H1 (cell line): ENCODE measurements around the gene CHD6. TPM values are rescaled to one million over a fixed set of nuclear protein-coding genes. Genes with fewer than 3 reads are reported as not detected.

ENCODE experiments used
- CTCF ChIA-PET: fragments of 300-600 bp; sonication (Branson Sonifier 250); formaldehyde crosslinking; loops from one replicate; lab custom pipeline; 2021; ENCODE audit not compliant: partially characterized antibody; lab: Charles Lee
- POLR2A ChIA-PET: fragments of 300-600 bp; sonication (Branson Sonifier 250); formaldehyde crosslinking; loops from one replicate; lab custom pipeline; 2021; ENCODE audit warnings: inconsistent platforms; ENCODE audit not compliant: partially characterized antibody; lab: Charles Lee
- DNase-seq, 2 experiments: peaks; one replicate each; pipeline versions ENCODE4 v3.0.0 to v3.0.0-alpha.2; 2010 to 2022; ENCODE audit warnings: low spot score in 2 of 2, low read depth in 1 of 2, mixed read lengths in 1 of 2
- FAIRE-seq: peaks from 2 replicates; lab custom pipeline; 2011; peaks lifted over from hg19 to GRCh38; lab: Jason Lieb, UNC
- H2AFZ ChIP-seq: 2 replicates; pipeline ENCODE4 v1.8.1; 2012; ENCODE audit warnings: low read length, inconsistent platforms
- H2AK5ac ChIP-seq: 2 replicates; pipeline ENCODE4 v1.6.1; 2013; ENCODE audit warnings: low read depth, low read length
- H2BK120ac ChIP-seq: replicated peaks from 2 replicates; pipeline ENCODE3; 2013; ENCODE audit warnings: low read depth, low read length, inconsistent platforms
- H2BK12ac ChIP-seq: 2 replicates; pipeline ENCODE4 v1.6.1; 2013; ENCODE audit warnings: low read depth, low read length
- H2BK15ac ChIP-seq: 2 replicates; pipeline ENCODE4 v1.6.1; 2013; ENCODE audit warnings: low read length
- H2BK20ac ChIP-seq: 2 replicates; pipeline ENCODE4 v1.6.1; 2013; ENCODE audit warnings: low read length
- H2BK5ac ChIP-seq: 2 replicates; pipeline ENCODE4 v1.6.1; 2013; ENCODE audit warnings: low read depth, low read length
- H3K14ac ChIP-seq: 2 replicates; pipeline ENCODE4 v1.6.1; 2013; ENCODE audit warnings: inconsistent platforms; ENCODE audit not compliant: insufficient read length
- H3K18ac ChIP-seq: 2 replicates; pipeline ENCODE4 v1.6.1; 2013; ENCODE audit warnings: low read length; ENCODE audit errors: extremely low read depth
- H3K23ac ChIP-seq: 2 replicates; pipeline ENCODE4 v1.6.1; 2013; ENCODE audit warnings: inconsistent platforms; ENCODE audit not compliant: insufficient read length
- H3K23me2 ChIP-seq: 2 replicates; pipeline ENCODE4 v1.6.1; 2013; ENCODE audit warnings: low read depth, low read length
- H3K27ac ChIP-seq: 2 replicates; pipeline ENCODE4 v1.6.1; 2011; ENCODE audit warnings: low read depth, low read length, inconsistent platforms
- H3K27me3 ChIP-seq, 4 experiments: replicated peaks in 1 of 4; 1 replicate in 1 of 4; 2 replicates in 3 of 4; pipeline versions ENCODE4 v1.6.1 to v1.8.1; 2011 to 2013; ENCODE audit warnings: low read length in 3 of 4, mild to moderate bottlenecking in 3 of 4, inconsistent platforms in 2 of 4, mixed read lengths in 2 of 4, moderate library complexity in 1 of 4; ENCODE audit not compliant: control insufficient read depth in 3 of 4, insufficient read depth in 3 of 4; ENCODE audit errors: extremely low read depth in 1 of 4
- H3K36me3 ChIP-seq, 4 experiments: 2 replicates each; pipeline versions ENCODE4 v1.6.1 to v1.8.1; 2011 to 2013; ENCODE audit warnings: mild to moderate bottlenecking in 4 of 4, low read length in 3 of 4, moderate library complexity in 2 of 4, control low read depth in 1 of 4, inconsistent platforms in 1 of 4; ENCODE audit not compliant: insufficient read depth in 4 of 4, control insufficient read depth in 2 of 4
- H3K4ac ChIP-seq: replicated peaks from 2 replicates; pipeline ENCODE3; 2013; ENCODE audit warnings: low read length, low read depth, mixed read lengths, inconsistent platforms; ENCODE audit not compliant: insufficient read length
- H3K4me1 ChIP-seq, 4 experiments: replicated peaks in 1 of 4; 1 replicate in 1 of 4; 2 replicates in 3 of 4; pipeline versions ENCODE4 v1.6.1 to v1.8.1; 2011 to 2013; ENCODE audit warnings: low read length in 3 of 4, inconsistent platforms in 2 of 4, mixed read lengths in 1 of 4; ENCODE audit not compliant: insufficient read depth in 4 of 4, control insufficient read depth in 3 of 4
- H3K4me2 ChIP-seq, 2 experiments: 2 replicates each; pipeline versions ENCODE4 v1.6.1 to v1.8.1; 2011 to 2013; ENCODE audit warnings: low read depth in 2 of 2, low read length in 2 of 2, control low read depth in 1 of 2, inconsistent platforms in 1 of 2, mild to moderate bottlenecking in 1 of 2; ENCODE audit not compliant: insufficient read depth in 1 of 2
- H3K4me3 ChIP-seq, 4 experiments: fragments of 200-600, 300-600 bp in 1 of 4; sonication (generic), shearing (Covaris generic), sonication (Bioruptor Twin) in 1 of 4; 2 replicates each; pipeline versions ENCODE4 v1.5.1 to v1.8.1; 2011 to 2016; ENCODE audit warnings: low read length in 4 of 4, low read depth in 3 of 4, control low read depth in 2 of 4, inconsistent platforms in 2 of 4, mild to moderate bottlenecking in 2 of 4, mixed read lengths in 1 of 4, moderate library complexity in 1 of 4; ENCODE audit not compliant: insufficient read depth in 2 of 4; ENCODE audit errors: extremely low read depth in 1 of 4
- H3K56ac ChIP-seq: replicated peaks from 2 replicates; pipeline ENCODE3; 2013; ENCODE audit warnings: low read depth, mild to moderate bottlenecking, mixed read lengths, low read length, inconsistent platforms; ENCODE audit not compliant: insufficient read length
- H3K79me1 ChIP-seq: 2 replicates; pipeline ENCODE4 v1.6.1; 2013; ENCODE audit warnings: low read depth, low read length, control low read depth
- H3K79me2 ChIP-seq, 2 experiments: 2 replicates each; pipeline versions ENCODE4 v1.6.1 to v1.8.1; 2012 to 2013; ENCODE audit warnings: low read length in 2 of 2, mild to moderate bottlenecking in 2 of 2, inconsistent platforms in 1 of 2; ENCODE audit not compliant: insufficient read depth in 2 of 2, control insufficient read depth in 1 of 2
- H3K9ac ChIP-seq, 4 experiments: replicated peaks in 1 of 4; 1 replicate in 1 of 4; 2 replicates in 3 of 4; pipeline versions ENCODE4 v1.6.1 to v1.8.1; 2011 to 2013; ENCODE audit warnings: low read depth in 3 of 4, low read length in 3 of 4, control low read depth in 2 of 4, mild to moderate bottlenecking in 2 of 4, moderate library complexity in 2 of 4, inconsistent platforms in 1 of 4; ENCODE audit errors: extremely low read depth in 1 of 4
- H3K9me3 ChIP-seq, 2 experiments: 2 replicates each; pipeline versions ENCODE4 v1.6.1 to v1.8.1; 2012 to 2013; ENCODE audit warnings: mild to moderate bottlenecking in 2 of 2, moderate library complexity in 2 of 2, control low read depth in 1 of 2, inconsistent platforms in 1 of 2, low read depth in 1 of 2, low read length in 1 of 2, mixed read lengths in 1 of 2; ENCODE audit not compliant: insufficient read depth in 2 of 2
- H4K20me1 ChIP-seq, 2 experiments: replicated peaks in 1 of 2; 2 replicates each; pipeline versions ENCODE3 to v1.8.1; 2011 to 2013; ENCODE audit warnings: inconsistent platforms in 2 of 2, low read length in 2 of 2, mild to moderate bottlenecking in 1 of 2; ENCODE audit not compliant: insufficient read depth in 2 of 2, control insufficient read depth in 1 of 2
- H4K5ac ChIP-seq: 2 replicates; pipeline ENCODE4 v1.6.1; 2013; ENCODE audit warnings: low read length, low read depth, mixed read lengths, inconsistent platforms; ENCODE audit not compliant: insufficient read length
- H4K8ac ChIP-seq: 2 replicates; pipeline ENCODE4 v1.8.0; 2013; ENCODE audit warnings: mild to moderate bottlenecking, moderate library complexity, low read length, inconsistent platforms; ENCODE audit not compliant: insufficient read depth; ENCODE audit errors: extremely low read depth
- H4K91ac ChIP-seq: replicated peaks from 2 replicates; pipeline ENCODE3; 2013; ENCODE audit warnings: low read length, mixed read lengths, inconsistent platforms; ENCODE audit not compliant: insufficient read length
- ASH2L ChIP-seq: fragments of 200-600, 300-600 bp; sonication (generic); IDR thresholded peaks from one replicate; pipeline ENCODE4 v1.7.1; 2017; ENCODE audit warnings: low read length
- BCL11A ChIP-seq, 2 experiments: IDR thresholded peaks; one replicate each; pipeline ENCODE4 v1.6.1; 2011; ENCODE audit warnings: low read depth in 2 of 2, low read length in 2 of 2, mild to moderate bottlenecking in 2 of 2
- BRCA1 ChIP-seq: IDR thresholded peaks from 2 replicates; pipeline ENCODE4 v1.6.1; 2012; ENCODE audit warnings: low read depth, low read length, improper control_type of control experiment
- HDAC2 ChIP-seq, 2 experiments: fragments of 300-600 bp in 1 of 2; sonication (generic) in 1 of 2; IDR thresholded peaks; 2 replicates each; pipeline ENCODE4 v1.6.1; 2011 to 2012; ENCODE audit warnings: low read depth in 2 of 2, low read length in 2 of 2, mild to moderate bottlenecking in 2 of 2, moderate library complexity in 2 of 2, borderline replicate concordance in 1 of 2, inconsistent platforms in 1 of 2
- JUND ChIP-seq: IDR thresholded peaks from 2 replicates; pipeline ENCODE4 v1.6.1; 2011; ENCODE audit warnings: mild to moderate bottlenecking, improper control_type of control experiment, low read length
- NRF1 ChIP-seq: IDR thresholded peaks from 2 replicates; pipeline ENCODE4 v1.6.1; 2011; ENCODE audit warnings: mild to moderate bottlenecking, low read depth, low read length, improper control_type of control experiment
- SIRT6 ChIP-seq: IDR thresholded peaks from one replicate; pipeline ENCODE4 v1.7.1; 2012; ENCODE audit warnings: low read length, inconsistent platforms
- SP2 ChIP-seq: IDR thresholded peaks from 2 replicates; pipeline ENCODE4 v1.6.1; 2012; ENCODE audit warnings: mild to moderate bottlenecking, low read length, inconsistent platforms
- TCF12 ChIP-seq: IDR thresholded peaks from 2 replicates; pipeline ENCODE4 v1.6.1; 2011; ENCODE audit warnings: low read depth, mild to moderate bottlenecking, low read length
- USF2 ChIP-seq: IDR thresholded peaks from 2 replicates; pipeline ENCODE4 v1.6.1; 2011; ENCODE audit warnings: low read length, improper control_type of control experiment
- WGBS, 2 experiments: shearing (Covaris generic) in 1 of 2; methylation state at CpG; one replicate each; pipeline versions ENCODE4 v1.1.6 to v1.1.7; 2013 to 2015; ENCODE audit warnings: low lambda C conversion rate in 2 of 2, mixed read lengths in 2 of 2, inconsistent platforms in 1 of 2, low coverage in 1 of 2, missing lambda C conversion rate in 1 of 2; ENCODE audit not compliant: insufficient replicate concordance in 2 of 2, insufficient coverage in 1 of 2, insufficient read length in 1 of 2; ENCODE audit errors: extremely low coverage in 1 of 2, missing lambda C conversion rate in 1 of 2; 5-methylcytosine and 5-hydroxymethylcytosine counted together
- polyA plus RNA-seq, 7 experiments: library from polyadenylated mRNA; depleted of rRNA in 3 of 7; stranded (reverse) in 5 of 7; unstranded in 2 of 7; fragments of >200 nt in 5 of 7; fragments of 200-250 nt in 2 of 7; gene quantifications; 1 replicate in 5 of 7; 2 replicates in 1 of 7; 4 replicates in 1 of 7; pipeline versions ENCODE4 v1.2.1 to v1.2.3, GENCODE V29; 2011 to 2013; ENCODE audit warnings: missing spikeins in 2 of 7, mixed read lengths in 2 of 7
- total RNA-seq: library from RNA; stranded (reverse); fragmentation: NEBNext Ultra II Directional; extraction: Animal tissue kit (Norgen Biotek cat#: 25700); gene quantifications from 2 replicates; pipeline ENCODE4 v1.2.1, GENCODE V29; 2021

CHD6 gene
- total and polyA plus RNA-seq, 2 of the 8 experiments (the other 6 are each of a cell fraction or from before 2014, with no cell fraction given): 11.1 to 62.9 TPM

DNA sequence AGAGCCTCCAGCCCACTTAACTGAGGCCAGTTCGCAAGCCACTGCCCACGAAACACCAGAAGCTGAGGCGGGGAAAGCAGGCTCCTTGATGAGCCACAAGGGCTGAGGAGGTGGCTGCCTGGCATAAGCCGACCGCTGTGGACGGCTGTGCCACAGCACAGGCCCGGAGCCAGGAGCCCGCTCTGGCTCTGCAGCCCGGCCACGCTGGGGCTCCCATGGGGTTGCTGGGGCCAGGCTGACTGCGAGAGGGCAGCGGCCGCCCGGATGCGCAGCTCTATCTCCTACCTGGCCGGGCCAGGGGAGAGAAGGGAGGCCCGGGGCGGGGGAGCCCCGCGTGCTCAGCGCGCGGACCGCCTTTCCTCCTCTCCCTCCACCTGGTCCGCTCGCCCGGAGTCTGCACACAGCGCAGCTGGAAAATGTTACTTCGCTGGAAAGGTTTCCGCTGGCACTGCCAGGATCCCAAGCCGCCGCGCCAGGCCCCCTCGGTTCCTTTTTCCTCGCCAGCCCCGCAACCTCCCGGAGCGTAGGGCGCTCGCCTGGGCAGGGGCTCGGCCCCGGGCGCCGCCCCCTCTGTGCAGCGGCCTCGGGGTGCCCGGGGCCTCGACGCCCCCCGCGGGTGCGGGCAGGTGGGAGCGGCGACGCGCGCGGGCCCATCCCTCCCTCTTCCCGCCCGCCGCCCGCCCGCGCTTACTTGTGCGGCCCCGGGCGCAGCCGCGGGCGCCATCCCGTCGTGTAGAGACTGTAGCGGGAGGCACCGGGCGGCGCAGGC, 252.2 kb downstream of the CHD6 start:
- peaks cover 2 to 8% of the 10 kb centered on the region in 2 experiments for H4K20me1 ChIP-seq
- no peak overlapping the region for H4K91ac ChIP-seq
- no peak overlapping the region for H2BK15ac ChIP-seq
- H2BK20ac ChIP-seq: no peak overlapping the region
- H3K79me2 ChIP-seq: no peaks in the 10 kb centered on the region
- H3K27me3 ChIP-seq: peaks cover 18 to 40% (median 36%) of the 10 kb centered on the region in 4 experiments
- no peak overlapping the region for H3K23ac ChIP-seq
- peak overlapping the region in 1 of 4 experiments; percentile 68; a peak in 1 of 7 replicates for H3K9ac ChIP-seq
- ChIA-PET CTCF (interaction anchor here (0.6 to 1.7 kb wide), 8 partner anchors 9 to 208 kb away, joined by 3 to 6 read pairs (median 4); no protein-coding TSS in a partner anchor), POLR2A (interaction anchor here (0.7 to 1.2 kb wide), 2 partner anchors 11 to 22 kb away, joined by 3 read pairs; no protein-coding TSS in a partner anchor)
- H2AK5ac ChIP-seq: no peak overlapping the region
- no peak overlapping the region for H2BK12ac ChIP-seq
- H2BK120ac ChIP-seq: no peak overlapping the region
- peak overlapping the region; percentile 63 to 98 for H3K4me2 ChIP-seq
- H4K5ac ChIP-seq: no peak overlapping the region
- H3K14ac ChIP-seq: no peak overlapping the region
- H3K18ac ChIP-seq: peak overlapping the region; percentile 32; the same call in 1 of the 2 replicates
- no peak overlapping the region for H3K4ac ChIP-seq
- WGBS, 2 experiments: 13% methylated on average over 32 of the region's 76 CpGs; no CpG with 5 or more reads in 1 of the 2 experiments
- H3K36me3 ChIP-seq: no peaks in the 10 kb centered on the region
- H3K9me3 ChIP-seq: peaks cover 1 to 2% of the 10 kb centered on the region in 2 experiments; a peak in 2 of 4 replicates
- FAIRE-seq: no peak
- no peak overlapping the region for H3K27ac ChIP-seq
- peaks cover 0 to 2% (median 0%) of the 10 kb centered on the region in 4 experiments; a peak in 3 of 7 replicates for H3K4me1 ChIP-seq
- H4K8ac ChIP-seq: peak overlapping the region; percentile 43; the same call in 1 of the 2 replicates
- H2BK5ac ChIP-seq: no peak overlapping the region
- H2AFZ ChIP-seq: no peak overlapping the region
- no peaks in the 10 kb centered on the region for H3K79me1 ChIP-seq
- no peak overlapping the region for H3K56ac ChIP-seq
- peaks cover 7% of the 10 kb centered on the region; the same call in 1 of the 2 replicates for H3K23me2 ChIP-seq
- DNase-seq: peak in 1 of 2 experiments; percentile 69
- peak overlapping the region; percentile 21 to 70 (median 30) for H3K4me3 ChIP-seq
- TF ChIP-seq NRF1 (no peak), SIRT6 (no peak), USF2 (no peak), ASH2L (no peak), JUND (no peak), SP2 (no peak), BCL11A (IDR thresholded peaks at IDR 0.05; ENCODE audit: low read depth in 2 of 2, low read length in 2 of 2) (no peak), TCF12 (no peak), BRCA1 (no peak), HDAC2 (IDR thresholded peaks at IDR 0.05; ENCODE audit: borderline replicate concordance in 1 of 2, low read depth in 2 of 2, low read length in 2 of 2) (no peak)
